ENCODE data around the gene SCRN3.

DNA sequence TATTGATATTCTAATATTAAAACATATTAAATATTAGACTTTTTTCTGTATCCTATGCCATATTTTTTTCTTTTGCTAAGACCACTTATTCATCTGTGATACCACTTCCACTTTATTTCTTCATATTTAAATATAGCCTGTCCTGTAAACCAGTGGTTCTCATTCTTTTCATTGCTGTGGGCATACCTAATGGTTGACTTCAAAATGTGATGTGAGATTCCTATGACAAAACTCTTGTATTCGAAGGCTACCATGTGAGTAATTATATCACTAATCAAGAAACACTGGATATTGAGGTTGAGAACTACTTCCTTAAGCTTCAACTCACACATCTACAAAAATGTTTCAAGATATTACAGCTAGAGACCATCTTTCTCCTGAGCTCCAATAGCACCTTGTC, 3.6 kb downstream of the SCRN3 start:
- no peak for TF ChIP-seq POLR2A (IDR thresholded peaks at IDR 0.05; ENCODE audit: low read length)
- TF ChIP-seq GATA1 (IDR thresholded peaks at IDR 0.05; ENCODE audit: low read depth, low read length) = no peak

All from erythroblast (primary cell).